Keratinocyte (primary cell): ENCODE results near the gene NUP210L. TPM values are rescaled to one million over a fixed set of nuclear protein-coding genes. Genes with fewer than 3 reads are reported as not detected.

Source experiments
- DNase-seq: peaks from one replicate; pipeline ENCODE4 v3.0.0-alpha.2; 2011; ENCODE audit warnings: low read depth, missing footprints, low spot score
- FAIRE-seq: peaks from 2 replicates; lab custom pipeline; 2011; peaks lifted over from hg19 to GRCh38; lab: Jason Lieb, UNC
- H2AFZ ChIP-seq: 2 replicates; pipeline ENCODE4 v1.6.0; 2012; ENCODE audit warnings: low read length, control low read depth, inconsistent platforms; ENCODE audit not compliant: control insufficient read depth
- H3K27ac ChIP-seq: 2 replicates; pipeline ENCODE4 v1.5.1; 2011; ENCODE audit warnings: low read length; ENCODE audit not compliant: control insufficient read depth, insufficient read depth
- H3K27me3 ChIP-seq: 3 replicates; pipeline ENCODE4 v1.6.0; 2011; ENCODE audit warnings: low read length; ENCODE audit not compliant: control insufficient read depth, insufficient read depth; ENCODE audit errors: extremely low read depth
- H3K36me3 ChIP-seq, 2 experiments: 2 replicates in 1 of 2; 3 replicates in 1 of 2; pipeline ENCODE4 v1.5.1; 2011; ENCODE audit warnings: low read length in 2 of 2, mild to moderate bottlenecking in 1 of 2; ENCODE audit not compliant: control insufficient read depth in 2 of 2, insufficient read depth in 2 of 2; ENCODE audit errors: extremely low read depth in 1 of 2
- H3K4me1 ChIP-seq: 3 replicates; pipeline ENCODE4 v1.5.1; 2011; ENCODE audit warnings: low read length; ENCODE audit not compliant: control insufficient read depth, insufficient read depth; ENCODE audit errors: extremely low read depth
- H3K4me2 ChIP-seq: 3 replicates; pipeline ENCODE4 v1.6.0; 2011; ENCODE audit warnings: low read depth, low read length; ENCODE audit not compliant: control insufficient read depth, insufficient read depth; ENCODE audit errors: extremely low read depth
- H3K4me3 ChIP-seq, 3 experiments: fragments of 200-600 bp in 1 of 3; sonication (generic) in 1 of 3; 2 replicates in 2 of 3; 3 replicates in 1 of 3; pipeline ENCODE4 v1.5.1; 2011 to 2016; ENCODE audit warnings: low read length in 3 of 3, mild to moderate bottlenecking in 3 of 3, control low read depth in 2 of 3, inconsistent platforms in 1 of 3, low read depth in 1 of 3, mixed read lengths in 1 of 3, mixed run types in 1 of 3, moderate library complexity in 1 of 3; ENCODE audit not compliant: control insufficient read depth in 2 of 3, insufficient read depth in 2 of 3; ENCODE audit errors: extremely low read depth in 1 of 3
- H3K79me2 ChIP-seq: 2 replicates; pipeline ENCODE4 v1.6.0; 2012; ENCODE audit warnings: low read length; ENCODE audit not compliant: control insufficient read depth, insufficient read depth
- H3K9ac ChIP-seq: 3 replicates; pipeline ENCODE4 v1.6.0; 2011; ENCODE audit warnings: low read length; ENCODE audit not compliant: control insufficient read depth, insufficient read depth; ENCODE audit errors: extremely low read depth
- H3K9me1 ChIP-seq: 3 replicates; pipeline ENCODE4 v1.6.0; 2011; ENCODE audit warnings: low read length; ENCODE audit not compliant: control insufficient read depth, insufficient read depth; ENCODE audit errors: extremely low read depth
- H3K9me3 ChIP-seq: 2 replicates; pipeline ENCODE4 v1.5.1; 2012; ENCODE audit warnings: low read depth, low read length; ENCODE audit not compliant: control insufficient read depth
- H4K20me1 ChIP-seq: 3 replicates; pipeline ENCODE4 v1.6.0; 2011; ENCODE audit warnings: low read length; ENCODE audit not compliant: control insufficient read depth, insufficient read depth; ENCODE audit errors: extremely low read depth
- EZH2 ChIP-seq: IDR thresholded peaks from one replicate; pipeline ENCODE4 v1.6.1; 2012; ENCODE audit warnings: inconsistent platforms, mild to moderate bottlenecking, low read length, moderate library complexity
- dilution Hi-C: fragments of 300-500 bp; cut with MboI; formaldehyde crosslinking; loops from one replicate; pipeline ENCODE4 v1.7.0; 2020; ENCODE audit warnings: low sequenced_read_pairs; ENCODE audit not compliant: extremely low pct_ligation_motif_present
- polyA plus RNA-seq, 5 experiments: library from polyadenylated mRNA; depleted of rRNA in 3 of 5; stranded (reverse) in 3 of 5; stranded (forward) in 1 of 5; unstranded in 1 of 5; fragments of >200 nt; gene quantifications; 1 replicate in 1 of 5; 2 replicates in 3 of 5; 3 replicates in 1 of 5; pipeline versions ENCODE4 v1.2.1 to v1.2.3, GENCODE V29; 2011 to 2012; ENCODE audit warnings: missing spikeins in 2 of 5, low read depth in 1 of 5, low replicate concordance in 1 of 5
- TF ChIP-seq, protein P1 (sequence below), 3 experiments: IDR thresholded peaks in 1 of 3; conservative IDR thresholded peaks in 1 of 3; optimal IDR thresholded peaks in 1 of 3; 2 replicates in 2 of 3; 3 replicates in 1 of 3; pipeline versions ENCODE3 to v1.5.1; 2011; ENCODE audit warnings: low read length in 3 of 3, mild to moderate bottlenecking in 3 of 3, moderate library complexity in 2 of 3, control low read depth in 1 of 3, inconsistent platforms in 1 of 3; ENCODE audit not compliant: insufficient read depth in 2 of 3; ENCODE audit errors: extremely low read depth in 1 of 3

Gene NUP210L
- polyA plus RNA-seq, 1 donor (not counting 4 experiments of a cell fraction or from before 2014, with no cell fraction given), result 0.01 TPM

DNA sequence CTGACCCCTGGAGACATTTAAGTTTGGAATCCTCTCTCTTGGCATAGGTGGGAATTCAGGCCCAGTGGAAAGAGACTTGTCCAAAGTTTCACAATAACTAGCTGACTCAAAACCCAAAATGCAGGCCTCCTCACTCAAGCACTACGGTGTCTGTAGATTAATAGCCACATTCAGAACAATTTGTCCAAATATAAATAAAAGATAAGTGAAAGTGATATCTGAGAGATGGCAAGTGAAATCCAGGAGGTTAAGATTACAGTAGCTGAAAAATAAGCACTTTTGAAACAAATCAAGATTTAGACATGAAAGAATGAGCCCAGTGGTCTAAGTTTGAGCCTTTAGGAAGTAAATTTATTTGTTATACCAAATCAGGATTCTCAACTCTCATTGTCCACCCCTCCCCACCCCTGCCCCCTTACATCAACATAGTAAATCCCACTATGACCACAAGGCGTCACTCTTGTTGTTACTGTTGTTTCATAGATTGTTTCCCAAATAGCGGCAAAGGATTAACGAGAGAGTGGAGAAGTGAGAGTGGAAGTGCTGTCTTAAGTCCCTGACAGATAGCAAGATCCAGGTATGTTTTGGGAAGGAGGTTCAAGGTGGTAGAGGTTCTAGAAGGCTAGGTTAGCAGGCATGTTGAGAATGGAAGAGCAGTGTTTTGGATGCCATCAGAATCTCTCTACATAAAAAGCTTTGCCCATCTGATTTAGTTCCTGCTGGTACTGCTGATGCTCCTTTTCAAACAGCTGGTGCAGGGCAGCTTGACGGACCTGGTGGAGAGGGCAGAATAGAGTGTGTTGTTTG is 44.1 kb upstream of the NUP210L start:
- dilution Hi-C loops, result no loop called here
- H3K27me3 ChIP-seq, result no peaks in the 10 kb centered on the region
- H3K9me1 ChIP-seq, result no peaks in the 10 kb centered on the region
- no peak overlapping the region for H3K4me3 ChIP-seq
- peaks cover 16% of the 10 kb centered on the region for H3K4me1 ChIP-seq
- H3K79me2 ChIP-seq, result no peaks in the 10 kb centered on the region
- no peak overlapping the region for H3K9ac ChIP-seq
- DNase-seq (no peak), FAIRE-seq (peak; percentile 32)
- H3K27ac ChIP-seq, result no peak overlapping the region
- no peaks in the 10 kb centered on the region for H3K36me3 ChIP-seq
- H3K4me2 ChIP-seq, result peak overlapping the region; percentile 6
- H3K9me3 ChIP-seq, result no peaks in the 10 kb centered on the region
- peak overlapping the region; percentile 60 for H2AFZ ChIP-seq
- TF ChIP-seq, protein P1, sequence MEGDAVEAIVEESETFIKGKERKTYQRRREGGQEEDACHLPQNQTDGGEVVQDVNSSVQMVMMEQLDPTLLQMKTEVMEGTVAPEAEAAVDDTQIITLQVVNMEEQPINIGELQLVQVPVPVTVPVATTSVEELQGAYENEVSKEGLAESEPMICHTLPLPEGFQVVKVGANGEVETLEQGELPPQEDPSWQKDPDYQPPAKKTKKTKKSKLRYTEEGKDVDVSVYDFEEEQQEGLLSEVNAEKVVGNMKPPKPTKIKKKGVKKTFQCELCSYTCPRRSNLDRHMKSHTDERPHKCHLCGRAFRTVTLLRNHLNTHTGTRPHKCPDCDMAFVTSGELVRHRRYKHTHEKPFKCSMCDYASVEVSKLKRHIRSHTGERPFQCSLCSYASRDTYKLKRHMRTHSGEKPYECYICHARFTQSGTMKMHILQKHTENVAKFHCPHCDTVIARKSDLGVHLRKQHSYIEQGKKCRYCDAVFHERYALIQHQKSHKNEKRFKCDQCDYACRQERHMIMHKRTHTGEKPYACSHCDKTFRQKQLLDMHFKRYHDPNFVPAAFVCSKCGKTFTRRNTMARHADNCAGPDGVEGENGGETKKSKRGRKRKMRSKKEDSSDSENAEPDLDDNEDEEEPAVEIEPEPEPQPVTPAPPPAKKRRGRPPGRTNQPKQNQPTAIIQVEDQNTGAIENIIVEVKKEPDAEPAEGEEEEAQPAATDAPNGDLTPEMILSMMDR (optimal IDR thresholded peaks at IDR 0.05 in 1 of 3, IDR thresholded peaks at IDR 0.05 in 1 of 3, conservative IDR thresholded peaks at IDR 0.05 in 1 of 3; ENCODE audit: extremely low read depth in 1 of 3, insufficient read depth in 2 of 3, low read length in 3 of 3), result peak; percentile 44 to 59 (median 46)
- no peak for TF ChIP-seq EZH2
- no peaks in the 10 kb centered on the region for H4K20me1 ChIP-seq

DNA sequence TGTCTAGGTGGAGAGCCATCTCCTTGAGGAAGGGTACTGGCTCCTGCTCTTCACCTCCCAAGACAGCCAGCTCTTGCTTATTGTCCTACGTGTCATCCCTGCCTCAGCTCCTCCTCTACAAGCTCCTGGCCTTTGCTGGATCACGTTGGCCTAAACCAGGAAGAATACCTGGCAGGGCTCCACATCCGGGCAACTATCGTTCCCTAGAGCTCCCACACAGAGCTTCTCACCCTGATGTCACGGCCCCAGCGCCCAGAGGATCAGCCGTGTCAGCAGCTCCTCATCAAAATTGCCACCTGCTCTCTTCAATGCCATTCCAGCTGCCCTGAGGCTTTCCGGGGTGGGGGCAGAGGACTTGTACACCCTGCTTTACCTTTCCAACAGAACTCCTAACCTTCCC is 38.9 kb upstream of the NUP210L start:
- no peaks in the 10 kb centered on the region for H3K9me3 ChIP-seq
- H3K27ac ChIP-seq, result no peak overlapping the region
- peak; percentile 56 for FAIRE-seq
- H3K9ac ChIP-seq, result peak overlapping the region; percentile 6
- peak; percentile 80 for DNase-seq
- dilution Hi-C loops, result no loop called here
- no peaks in the 10 kb centered on the region for H3K36me3 ChIP-seq
- H2AFZ ChIP-seq, result peak overlapping the region; percentile 58
- H3K4me1 ChIP-seq, result peaks cover 20% of the 10 kb centered on the region
- TF ChIP-seq EZH2, result no peak
- TF ChIP-seq, protein P1 (optimal IDR thresholded peaks at IDR 0.05 in 1 of 3, IDR thresholded peaks at IDR 0.05 in 1 of 3, conservative IDR thresholded peaks at IDR 0.05 in 1 of 3; ENCODE audit: extremely low read depth in 1 of 3, insufficient read depth in 2 of 3, low read length in 3 of 3), result no peak
- no peaks in the 10 kb centered on the region for H3K27me3 ChIP-seq
- H4K20me1 ChIP-seq, result no peaks in the 10 kb centered on the region
- no peaks in the 10 kb centered on the region for H3K9me1 ChIP-seq
- H3K4me3 ChIP-seq, result no peak overlapping the region
- H3K79me2 ChIP-seq, result no peaks in the 10 kb centered on the region
- peak overlapping the region; percentile 29 for H3K4me2 ChIP-seq
